ENCODE measurements around the gene PIK3CG.

- TF ChIP-seq ARNTL (CRISPR knock-in tag; IDR thresholded peaks at IDR 0.05; ENCODE audit: borderline replicate concordance, low read depth) (no peak), PPARA (CRISPR knock-in tag; IDR thresholded peaks at IDR 0.05; ENCODE audit: borderline replicate concordance) (no peak), ZC3H10 (CRISPR knock-in tag; IDR thresholded peaks at IDR 0.05) (no peak), CSRNP3 (CRISPR knock-in tag; IDR thresholded peaks at IDR 0.05) (no peak), SNAI2 (CRISPR knock-in tag; IDR thresholded peaks at IDR 0.05) (no peak), OSR1 (CRISPR knock-in tag; IDR thresholded peaks at IDR 0.05) (no peak), CREB5 (CRISPR knock-in tag; IDR thresholded peaks at IDR 0.05; ENCODE audit: low read depth) (no peak), RARB (CRISPR knock-in tag; IDR thresholded peaks at IDR 0.05) (no peak), GLIS3 (CRISPR knock-in tag; IDR thresholded peaks at IDR 0.05) (no peak), BACH2 (CRISPR knock-in tag; IDR thresholded peaks at IDR 0.05; ENCODE audit: borderline replicate concordance) (no peak), ZNF565 (CRISPR knock-in tag; conservative IDR thresholded peaks at IDR 0.05; ENCODE audit: low read depth) (no peak), ZFP3 (CRISPR knock-in tag; IDR thresholded peaks at IDR 0.05) (no peak)
- TF ChIP-seq, protein P1, sequence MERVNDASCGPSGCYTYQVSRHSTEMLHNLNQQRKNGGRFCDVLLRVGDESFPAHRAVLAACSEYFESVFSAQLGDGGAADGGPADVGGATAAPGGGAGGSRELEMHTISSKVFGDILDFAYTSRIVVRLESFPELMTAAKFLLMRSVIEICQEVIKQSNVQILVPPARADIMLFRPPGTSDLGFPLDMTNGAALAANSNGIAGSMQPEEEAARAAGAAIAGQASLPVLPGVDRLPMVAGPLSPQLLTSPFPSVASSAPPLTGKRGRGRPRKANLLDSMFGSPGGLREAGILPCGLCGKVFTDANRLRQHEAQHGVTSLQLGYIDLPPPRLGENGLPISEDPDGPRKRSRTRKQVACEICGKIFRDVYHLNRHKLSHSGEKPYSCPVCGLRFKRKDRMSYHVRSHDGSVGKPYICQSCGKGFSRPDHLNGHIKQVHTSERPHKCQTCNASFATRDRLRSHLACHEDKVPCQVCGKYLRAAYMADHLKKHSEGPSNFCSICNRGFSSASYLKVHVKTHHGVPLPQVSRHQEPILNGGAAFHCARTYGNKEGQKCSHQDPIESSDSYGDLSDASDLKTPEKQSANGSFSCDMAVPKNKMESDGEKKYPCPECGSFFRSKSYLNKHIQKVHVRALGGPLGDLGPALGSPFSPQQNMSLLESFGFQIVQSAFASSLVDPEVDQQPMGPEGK (CRISPR knock-in tag; IDR thresholded peaks at IDR 0.05; ENCODE audit: borderline replicate concordance): no peak
- TF ChIP-seq, protein P2, sequence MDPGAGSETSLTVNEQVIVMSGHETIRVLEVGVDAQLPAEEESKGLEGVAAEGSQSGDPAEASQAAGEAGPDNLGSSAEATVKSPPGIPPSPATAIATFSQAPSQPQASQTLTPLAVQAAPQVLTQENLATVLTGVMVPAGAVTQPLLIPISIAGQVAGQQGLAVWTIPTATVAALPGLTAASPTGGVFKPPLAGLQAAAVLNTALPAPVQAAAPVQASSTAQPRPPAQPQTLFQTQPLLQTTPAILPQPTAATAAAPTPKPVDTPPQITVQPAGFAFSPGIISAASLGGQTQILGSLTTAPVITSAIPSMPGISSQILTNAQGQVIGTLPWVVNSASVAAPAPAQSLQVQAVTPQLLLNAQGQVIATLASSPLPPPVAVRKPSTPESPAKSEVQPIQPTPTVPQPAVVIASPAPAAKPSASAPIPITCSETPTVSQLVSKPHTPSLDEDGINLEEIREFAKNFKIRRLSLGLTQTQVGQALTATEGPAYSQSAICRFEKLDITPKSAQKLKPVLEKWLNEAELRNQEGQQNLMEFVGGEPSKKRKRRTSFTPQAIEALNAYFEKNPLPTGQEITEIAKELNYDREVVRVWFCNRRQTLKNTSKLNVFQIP (CRISPR knock-in tag; IDR thresholded peaks at IDR 0.05; ENCODE audit: borderline replicate concordance, low read depth): no peak
Measured at GRCh38 chr7:106916679-106917078, 51.6 kb downstream of the PIK3CG start.
